Suprapubic skin (tissue), 4 donors: ENCODE results near the gene DSCAM. TPM values are rescaled to one million over a fixed set of nuclear protein-coding genes. Genes with fewer than 3 reads are reported as not detected.
"Not testable (repeated sequence)": the region's sequence is repeated elsewhere in the genome, so short reads cannot be mapped to it uniquely, and the experiment has no call there.

Source experiments
- DNase-seq, 2 donors: peaks; one replicate each; pipeline ENCODE4 v3.0.0-alpha.2; 2019; ENCODE audit warnings: low spot score in 2 of 2
- H3K27ac ChIP-seq: fragments of 200-600 bp; sonication (generic); one replicate; pipeline ENCODE4 v1.5.1; 2019
- H3K27me3 ChIP-seq: fragments of 200-600 bp; sonication (generic); one replicate; pipeline ENCODE4 v1.5.1; 2019
- H3K36me3 ChIP-seq: fragments of 200-600 bp; sonication (generic); one replicate; pipeline ENCODE4 v1.5.1; 2019
- H3K4me1 ChIP-seq: fragments of 200-600 bp; sonication (generic); one replicate; pipeline ENCODE4 v1.5.1; 2019
- H3K4me3 ChIP-seq: fragments of 200-600 bp; sonication (generic); one replicate; pipeline ENCODE4 v1.5.1; 2019; ENCODE audit warnings: mild to moderate bottlenecking
- H3K9me3 ChIP-seq: fragments of 200-600 bp; sonication (generic); one replicate; pipeline ENCODE4 v1.5.1; 2019
- CTCF ChIP-seq, 2 donors: fragments of 200-600 bp in 1 of 2; fragments of 450-650 bp in 1 of 2; sonication (generic) in 1 of 2; IDR thresholded peaks; one replicate each; pipeline ENCODE4 v1.5.1; 2016 to 2019; ENCODE audit warnings: antibody characterized with exemption in 2 of 2, mild to moderate bottlenecking in 1 of 2, moderate library complexity in 1 of 2
- EP300 ChIP-seq: sonication (generic); formaldehyde crosslinking; IDR thresholded peaks from one replicate; pipeline ENCODE4 v1.6.1; 2017; ENCODE audit warnings: antibody characterized with exemption
- POLR2A ChIP-seq, 2 donors: fragments of 450-650 bp; IDR thresholded peaks; one replicate each; pipeline ENCODE4 v1.6.1; 2017; ENCODE audit warnings: antibody characterized with exemption in 2 of 2, mild to moderate bottlenecking in 2 of 2, moderate library complexity in 2 of 2
- POLR2AphosphoS5 ChIP-seq, 3 donors: sonication (generic); formaldehyde crosslinking; IDR thresholded peaks; one replicate each; pipeline ENCODE4 v1.6.1; 2017; ENCODE audit warnings: antibody characterized with exemption in 3 of 3
- WGBS: methylation state at CpG from one replicate; pipeline ENCODE4 v1.1.5; 2018; 5-methylcytosine and 5-hydroxymethylcytosine counted together
- total RNA-seq, 4 donors: library from RNA; depleted of rRNA; stranded (reverse); fragments of >200 nt; gene quantifications; one replicate each; pipeline ENCODE4 v1.1.0, GENCODE V29; 2016

Gene DSCAM
- total RNA-seq, 4 donors from 2014 or later = 0.08 TPM; not detected in 3

DNA sequence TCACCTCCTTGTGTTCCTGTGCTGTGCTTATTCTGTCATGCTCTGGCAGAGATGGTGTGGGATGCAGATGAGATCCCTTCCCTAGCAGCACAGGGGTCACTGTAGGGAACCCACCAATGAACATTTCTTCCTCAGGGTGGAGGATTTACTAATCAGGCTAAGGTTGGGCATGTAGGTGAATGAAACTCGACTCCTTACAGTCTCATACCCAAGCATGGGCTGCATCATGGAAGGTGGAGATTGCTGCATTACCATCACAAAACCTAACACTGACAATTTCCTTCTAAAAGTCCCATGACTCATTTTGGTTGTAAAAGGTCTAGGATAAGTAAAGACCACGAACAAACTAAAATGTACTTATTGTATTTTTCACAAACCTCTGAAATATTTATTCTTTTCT, 399.9 kb downstream of the DSCAM start:
- no peaks in the 10 kb centered on the region for H3K4me1 ChIP-seq
- H3K36me3 ChIP-seq = no peaks in the 10 kb centered on the region
- TF ChIP-seq CTCF (IDR thresholded peaks at IDR 0.05) = no peak
- no peak for TF ChIP-seq EP300
- TF ChIP-seq POLR2AphosphoS5 (IDR thresholded peaks at IDR 0.05) = no peak
- no peak overlapping the region for H3K27ac ChIP-seq
- 75% methylated on average over 2 of the region's 2 CpGs for WGBS
- no peak for DNase-seq
- H3K27me3 ChIP-seq = no peaks in the 10 kb centered on the region
- H3K9me3 ChIP-seq = no peaks in the 10 kb centered on the region
- H3K4me3 ChIP-seq = no peak overlapping the region

DNA sequence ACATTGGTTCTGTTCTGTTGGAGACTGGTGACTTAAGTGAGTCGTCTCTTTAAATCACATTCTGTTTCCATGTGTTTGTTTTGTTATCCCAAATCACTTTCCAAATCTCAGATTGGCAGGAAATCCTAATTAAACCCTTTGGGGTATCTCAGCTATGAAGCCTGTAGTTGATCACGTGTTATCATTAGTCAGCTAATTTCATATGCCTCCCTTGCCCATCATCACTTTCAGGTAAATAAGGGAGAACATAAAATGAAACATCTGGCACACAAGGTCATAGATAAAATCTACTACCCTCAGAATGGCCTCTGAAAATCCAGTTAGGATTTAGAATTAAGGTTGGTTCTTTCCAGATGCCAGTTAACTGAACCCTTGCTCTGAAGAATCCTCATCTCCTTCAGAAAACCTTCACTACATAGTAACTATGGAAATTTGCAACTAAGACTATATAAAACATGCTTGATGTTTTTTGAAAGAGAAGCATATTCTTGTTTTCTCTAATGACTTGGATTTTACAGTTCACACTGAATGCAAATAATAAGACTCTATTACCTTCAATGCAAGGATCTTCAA, 401.5 kb downstream of the DSCAM start:
- Histone ChIP-seq H3K4me1 (no peaks in the 10 kb centered on the region), H3K4me3 (no peak overlapping the region), H3K36me3 (no peaks in the 10 kb centered on the region), H3K27ac (no peak overlapping the region), H3K27me3 (no peaks in the 10 kb centered on the region), H3K9me3 (no peaks in the 10 kb centered on the region)
- 41% methylated on average over 2 of the region's 2 CpGs for WGBS
- no peak for DNase-seq
- TF ChIP-seq EP300 (no peak), POLR2A (IDR thresholded peaks at IDR 0.05) (no peak), POLR2AphosphoS5 (IDR thresholded peaks at IDR 0.05) (no peak), CTCF (IDR thresholded peaks at IDR 0.05) (no peak)

DNA sequence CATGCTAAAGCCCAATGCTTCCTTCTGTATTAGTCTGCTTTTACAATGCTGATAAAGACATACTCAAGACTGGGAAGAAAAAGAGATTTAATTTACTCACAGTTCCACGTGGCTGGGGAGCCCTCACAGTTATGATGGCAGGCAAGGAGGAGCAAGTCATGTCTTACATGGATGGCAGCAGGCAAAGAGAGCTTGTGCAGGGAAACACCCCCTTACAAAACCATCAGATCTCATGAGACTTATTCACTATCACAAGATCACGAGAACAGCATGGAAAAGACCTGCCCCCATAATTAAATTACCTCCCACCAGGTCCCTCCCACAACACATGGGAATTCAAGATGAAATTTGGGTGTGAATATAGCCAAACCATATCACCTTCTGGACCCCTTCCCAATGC, 407.4 kb downstream of the DSCAM start:
- not testable (repeated sequence) for H3K27ac ChIP-seq, H3K4me1 ChIP-seq, H3K27me3 ChIP-seq, H3K4me3 ChIP-seq, DNase-seq, H3K9me3 ChIP-seq, H3K36me3 ChIP-seq
- WGBS = 40% methylated on average over 2 of the region's 2 CpGs

- H3K4me3 ChIP-seq = no peak overlapping the region
- DNase-seq = no peak
- H3K27me3 ChIP-seq = no peaks in the 10 kb centered on the region
- no peak for TF ChIP-seq CTCF (IDR thresholded peaks at IDR 0.05)
- TF ChIP-seq POLR2AphosphoS5 (IDR thresholded peaks at IDR 0.05) = no peak
- TF ChIP-seq POLR2A (IDR thresholded peaks at IDR 0.05) = no peak
- TF ChIP-seq EP300 = no peak
- WGBS = 74% methylated on average over 3 of the region's 3 CpGs
- no peaks in the 10 kb centered on the region for H3K36me3 ChIP-seq
- H3K27ac ChIP-seq = no peak overlapping the region
- no peaks in the 10 kb centered on the region for H3K9me3 ChIP-seq
- H3K4me1 ChIP-seq = no peaks in the 10 kb centered on the region
Observed at GRCh38 chr21:40438616-40439015, 408.3 kb downstream of the DSCAM start.

DNA sequence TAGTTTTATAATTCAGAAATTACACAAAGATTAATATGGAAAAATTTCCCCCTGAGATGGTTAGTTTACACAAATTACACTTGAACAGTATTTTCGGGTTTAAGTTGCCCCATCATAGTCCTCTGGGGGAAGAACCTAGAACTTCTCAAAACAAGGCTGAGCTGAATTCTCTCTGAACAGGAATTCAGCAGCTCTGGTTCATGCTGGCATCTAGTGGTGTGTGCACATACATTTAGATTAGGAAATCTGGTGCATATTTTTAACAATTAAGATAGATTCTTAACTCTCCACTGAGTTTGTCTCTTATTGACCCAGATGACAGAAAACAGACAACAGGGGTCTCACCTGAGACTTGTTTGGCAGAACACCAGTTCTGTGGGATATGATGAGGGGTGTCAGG, 410.7 kb downstream of the DSCAM start:
- Histone ChIP-seq H3K9me3 (no peaks in the 10 kb centered on the region), H3K4me3 (no peak overlapping the region), H3K4me1 (no peaks in the 10 kb centered on the region), H3K36me3 (no peaks in the 10 kb centered on the region), H3K27ac (no peak overlapping the region), H3K27me3 (no peaks in the 10 kb centered on the region)
- no peak for TF ChIP-seq POLR2AphosphoS5 (IDR thresholded peaks at IDR 0.05)
- TF ChIP-seq EP300 = no peak
- no peak for TF ChIP-seq POLR2A (IDR thresholded peaks at IDR 0.05)
- no peak for TF ChIP-seq CTCF (IDR thresholded peaks at IDR 0.05)
- DNase-seq = no peak
- 79% methylated on average over 1 of the region's 1 CpG for WGBS

DNA sequence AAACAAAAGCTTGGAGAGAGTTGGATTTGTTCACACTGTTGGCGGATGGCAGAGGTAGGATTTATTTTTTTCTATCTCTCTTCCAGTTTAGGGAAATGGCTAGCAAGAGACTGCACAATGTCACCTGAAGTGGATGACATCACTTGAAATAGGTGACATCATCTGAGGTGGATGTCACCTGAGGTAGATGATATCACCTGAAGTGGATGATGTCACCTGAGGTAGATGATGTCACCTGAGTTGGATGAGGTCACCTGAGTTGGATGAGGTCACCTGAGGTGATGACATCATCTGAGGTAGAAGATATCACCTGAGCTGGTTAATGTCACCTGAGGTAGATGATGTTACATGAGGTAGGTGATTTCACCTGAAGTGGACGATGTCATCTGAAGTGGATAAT, 413.4 kb downstream of the DSCAM start:
- Histone ChIP-seq H3K27me3 (no peaks in the 10 kb centered on the region), H3K9me3 (no peaks in the 10 kb centered on the region), H3K27ac (no peak overlapping the region), H3K4me3 (no peak overlapping the region), H3K4me1 (no peaks in the 10 kb centered on the region), H3K36me3 (no peaks in the 10 kb centered on the region)
- DNase-seq = no peak
- TF ChIP-seq POLR2A (IDR thresholded peaks at IDR 0.05) = no peak
- TF ChIP-seq CTCF (IDR thresholded peaks at IDR 0.05) = no peak
- no peak for TF ChIP-seq POLR2AphosphoS5 (IDR thresholded peaks at IDR 0.05)
- no peak for TF ChIP-seq EP300
- WGBS = 83% methylated on average over 2 of the region's 2 CpGs
